HCT116 (cell line): Measurements from ENCODE around the gene PGS1. TPM values are rescaled to one million over a fixed set of nuclear protein-coding genes. Genes with fewer than 3 reads are reported as not detected.
A peak's percentile ranks its signal among the peaks of the same experiment; 100 is the strongest.

ENCODE experiments used
- ATAC-seq: fragments of 200-7000 bp; cut with Tn5 transposase; 2 replicates; pipeline ENCODE4 v1.9.1; 2020; ENCODE audit warnings: mild to moderate bottlenecking, moderate library complexity
- BruUV-seq: library from RNA; stranded (reverse); fragments of 400-500 nt; replicated peaks from 2 replicates; lab custom pipeline; 2021; lab: Mats Ljungman, UMichigan
- CTCF ChIA-PET: fragments of 300-600 bp; sonication (Branson Sonifier 250); formaldehyde crosslinking; loops from one replicate; lab custom pipeline; 2021; ENCODE audit warnings: antibody characterized with exemption; lab: Charles Lee
- POLR2A ChIA-PET: fragments of 300-600, 350-600 bp; sonication (Branson Sonifier 250); formaldehyde crosslinking; loops from one replicate; lab custom pipeline; 2021; ENCODE audit warnings: antibody characterized with exemption; lab: Charles Lee
- RAD21 ChIA-PET, 2 experiments: fragments of 300-600 bp; sonication (Branson Sonifier 250); formaldehyde crosslinking; loops; one replicate each; lab custom pipeline; 2023; ENCODE audit warnings: low total read pairs in 2 of 2; ENCODE audit not compliant: uncharacterized antibody in 2 of 2, unreplicated experiment in 2 of 2, low non-redundant PET in 1 of 2; lab: Charles Lee
- DNase-seq: peaks from one replicate; pipeline ENCODE4 v3.0.0-alpha.2; 2010; ENCODE audit warnings: low read depth, low spot score
- H2AFZ ChIP-seq: fragments of 200-600 bp; shearing (Covaris generic), sonication (generic); 2 replicates; pipeline ENCODE4 v1.6.1; 2017; ENCODE audit warnings: low read depth, mixed run types, mixed read lengths, antibody characterized with exemption, low read length; ENCODE audit not compliant: poor library complexity, severe bottlenecking
- H3K27ac ChIP-seq: 2 replicates; pipeline ENCODE4 v1.5.1; 2012; ENCODE audit warnings: low read depth, low read length
- H3K27me3 ChIP-seq: fragments of 200-600 bp; sonication (generic); 2 replicates; pipeline ENCODE4 v1.6.1; 2016; ENCODE audit warnings: mixed run types, low read length, mixed read lengths; ENCODE audit not compliant: insufficient read depth
- H3K36me3 ChIP-seq, 2 experiments: fragments of 200-500 bp in 1 of 2; fragments of 200-600 bp in 1 of 2; sonication (Bioruptor generic) in 1 of 2; sonication (generic) in 1 of 2; 2 replicates each; pipeline versions ENCODE4 v1.5.1 to v1.6.1; 2014 to 2016; ENCODE audit warnings: low read length in 2 of 2, inconsistent platforms in 1 of 2, mixed read lengths in 1 of 2, mixed run types in 1 of 2; ENCODE audit not compliant: insufficient read depth in 2 of 2, control insufficient read depth in 1 of 2
- H3K4me1 ChIP-seq, 2 experiments: fragments of 200-600 bp in 1 of 2; sonication (generic) in 1 of 2; 2 replicates each; pipeline versions ENCODE4 v1.5.1 to v1.6.1; 2012 to 2017; ENCODE audit warnings: low read length in 2 of 2, inconsistent platforms in 1 of 2, mild to moderate bottlenecking in 1 of 2, mixed read lengths in 1 of 2, mixed run types in 1 of 2, moderate library complexity in 1 of 2; ENCODE audit not compliant: insufficient read depth in 2 of 2, control insufficient read depth in 1 of 2
- H3K4me2 ChIP-seq: fragments of 200-600 bp; sonication (generic); 2 replicates; pipeline ENCODE4 v1.6.1; 2017; ENCODE audit warnings: mixed run types, low read length, mixed read lengths
- H3K4me3 ChIP-seq, 2 experiments: fragments of 200-600 bp in 1 of 2; sonication (generic) in 1 of 2; replicated peaks in 1 of 2; 2 replicates each; pipeline ENCODE4 v1.5.1; 2011 to 2016; ENCODE audit warnings: low read length in 2 of 2, control low read depth in 1 of 2, low read depth in 1 of 2, mild to moderate bottlenecking in 1 of 2, mixed read lengths in 1 of 2, mixed run types in 1 of 2
- H3K79me2 ChIP-seq: fragments of 200-600 bp; sonication (generic); 2 replicates; pipeline ENCODE4 v1.6.1; 2017; ENCODE audit warnings: mild to moderate bottlenecking, mixed run types, low read length, moderate library complexity, mixed read lengths; ENCODE audit not compliant: insufficient read depth
- H3K9ac ChIP-seq: fragments of 200-600 bp; sonication (generic); 2 replicates; pipeline ENCODE4 v1.6.1; 2016; ENCODE audit warnings: low read length, mixed read lengths
- H3K9me2 ChIP-seq: fragments of 200-600 bp; sonication (generic), shearing (Covaris generic); 2 replicates; pipeline ENCODE4 v1.6.1; 2017; ENCODE audit warnings: mixed run types, mild to moderate bottlenecking, moderate library complexity; ENCODE audit not compliant: insufficient read depth
- H3K9me3 ChIP-seq, 2 experiments: fragments of 200-500 bp in 1 of 2; fragments of 200-600 bp in 1 of 2; sonication (Bioruptor generic) in 1 of 2; sonication (generic) in 1 of 2; 2 replicates each; pipeline ENCODE4 v1.6.1; 2014 to 2017; ENCODE audit warnings: low read length in 2 of 2, mixed read lengths in 2 of 2, inconsistent platforms in 1 of 2, low read depth in 1 of 2, mild to moderate bottlenecking in 1 of 2, mixed run types in 1 of 2, moderate library complexity in 1 of 2; ENCODE audit not compliant: control insufficient read depth in 1 of 2, insufficient read depth in 1 of 2
- H4K20me1 ChIP-seq: fragments of 200-600 bp; sonication (generic), shearing (Covaris generic); 2 replicates; pipeline ENCODE4 v1.6.1; 2017; ENCODE audit warnings: mixed run types, mild to moderate bottlenecking, moderate library complexity; ENCODE audit not compliant: insufficient read depth
- CBX3 ChIP-seq: IDR thresholded peaks from 2 replicates; pipeline ENCODE4 v1.6.1; 2012; ENCODE audit warnings: low read depth
- EGR1 ChIP-seq: IDR thresholded peaks from 2 replicates; pipeline ENCODE4 v1.6.1; 2012; ENCODE audit warnings: low read depth
- FOSL1 ChIP-seq: IDR thresholded peaks from 2 replicates; pipeline ENCODE4 v1.6.1; 2012; ENCODE audit warnings: low read depth
- JUND ChIP-seq: IDR thresholded peaks from 2 replicates; pipeline ENCODE4 v1.6.1; 2012
- POLR2AphosphoS5 ChIP-seq: IDR thresholded peaks from 2 replicates; pipeline ENCODE4 v1.6.1; 2011; ENCODE audit warnings: mild to moderate bottlenecking, low read depth, low read length, moderate library complexity
- RAD21 ChIP-seq: IDR thresholded peaks from 2 replicates; pipeline ENCODE4 v1.6.1; 2012; ENCODE audit warnings: low read depth, mild to moderate bottlenecking
- SRF ChIP-seq: IDR thresholded peaks from 2 replicates; pipeline ENCODE4 v1.6.1; 2012; ENCODE audit warnings: low read depth
- YY1 ChIP-seq: IDR thresholded peaks from 2 replicates; pipeline ENCODE4 v1.6.1; 2011; ENCODE audit warnings: low read length, low read depth, moderate library complexity, mild to moderate bottlenecking; ENCODE audit not compliant: insufficient replicate concordance; ENCODE audit errors: extremely low read depth
- ZFX ChIP-seq: fragments of 450-650 bp; IDR thresholded peaks from 2 replicates; pipeline ENCODE4 v1.6.1; 2017
- ZNF274 ChIP-seq: fragments of 200-500 bp; sonication (Bioruptor generic); IDR thresholded peaks from 2 replicates; pipeline ENCODE4 v1.6.1; 2014; ENCODE audit warnings: mild to moderate bottlenecking, low read depth, low read length, inconsistent platforms
- intact Hi-C: fragments of 100-400 bp; cut with micrococcal nuclease; formaldehyde crosslinking; loops from 2 replicates; pipeline ENCODE4 v1.10.0; 2022
- total RNA-seq: library from RNA; stranded (reverse); gene quantifications from one replicate; pipeline ENCODE4 v1.2.1, GENCODE V29; 2021; ENCODE audit not compliant: unreplicated experiment
- TF ChIP-seq, protein P1 (sequence below), 3 experiments: fragments of 200-600 bp in 1 of 3; sonication (generic) in 1 of 3; IDR thresholded peaks in 2 of 3; conservative IDR thresholded peaks in 1 of 3; 2 replicates each; pipeline ENCODE4 v1.5.1; 2012 to 2017; ENCODE audit warnings: low read depth in 2 of 3, low read length in 2 of 3, antibody characterized with exemption in 1 of 3, borderline replicate concordance in 1 of 3, control low read depth in 1 of 3, mild to moderate bottlenecking in 1 of 3, mixed read lengths in 1 of 3, mixed run types in 1 of 3, moderate library complexity in 1 of 3; ENCODE audit not compliant: insufficient read depth in 1 of 3
- TF ChIP-seq, protein P2 (sequence below): IDR thresholded peaks from 2 replicates; pipeline ENCODE4 v1.6.1; 2011; ENCODE audit warnings: mild to moderate bottlenecking, low read length, moderate library complexity; ENCODE audit not compliant: insufficient replicate concordance; ENCODE audit errors: extremely low read depth
- TF ChIP-seq, protein P3 (sequence below): IDR thresholded peaks from 2 replicates; pipeline ENCODE4 v1.6.1; 2012; ENCODE audit warnings: low read depth

Gene PGS1
- total RNA-seq, 1 experiment from 2014 or later = 44.4 TPM

DNA sequence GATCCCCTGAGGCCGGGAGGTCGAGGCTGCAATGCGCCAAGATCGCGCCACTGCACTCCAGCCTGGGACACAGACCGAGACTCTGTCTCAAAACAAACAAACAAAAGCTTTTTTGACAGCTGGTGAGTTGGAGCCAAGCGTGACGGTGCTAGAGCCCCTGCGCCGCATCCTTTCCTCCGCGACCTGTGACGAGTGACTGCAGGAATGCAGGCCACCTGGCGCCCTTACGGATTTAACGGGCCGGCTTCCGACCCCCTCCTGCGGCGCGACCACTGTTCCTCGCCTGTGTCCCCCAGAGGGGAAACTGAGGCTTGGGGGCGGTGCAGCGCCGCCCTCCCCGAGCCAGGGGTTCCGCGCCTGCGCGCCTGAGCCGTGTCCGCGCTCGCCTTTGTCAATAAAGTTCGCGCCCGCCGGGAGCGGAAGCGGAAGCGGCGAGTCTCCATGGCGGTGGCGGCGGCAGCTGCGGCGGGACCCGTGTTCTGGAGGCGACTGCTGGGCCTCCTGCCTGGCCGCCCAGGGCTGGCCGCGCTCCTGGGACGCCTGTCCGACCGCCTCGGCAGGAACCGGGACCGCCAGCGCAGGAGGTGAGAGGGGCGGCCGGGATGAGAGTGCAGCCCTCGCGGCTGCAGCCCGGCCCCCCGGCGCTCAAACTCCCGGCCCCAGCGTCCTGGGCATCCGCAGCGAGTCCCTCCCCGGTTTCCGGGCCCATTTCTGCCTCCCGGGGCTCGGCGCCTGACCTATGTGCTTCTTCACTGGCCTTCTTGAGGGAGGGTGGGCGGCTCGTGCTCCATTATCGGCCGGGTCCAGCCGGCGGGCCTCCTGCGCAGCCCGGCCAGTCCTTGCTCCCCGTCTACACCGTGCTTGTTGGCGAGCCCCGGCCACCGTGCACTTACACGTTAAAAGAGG lies at the start of gene PGS1 (continued):
- TF ChIP-seq SRF = no peak; the same call in 1 of the 2 replicates
- TF ChIP-seq, protein P1, sequence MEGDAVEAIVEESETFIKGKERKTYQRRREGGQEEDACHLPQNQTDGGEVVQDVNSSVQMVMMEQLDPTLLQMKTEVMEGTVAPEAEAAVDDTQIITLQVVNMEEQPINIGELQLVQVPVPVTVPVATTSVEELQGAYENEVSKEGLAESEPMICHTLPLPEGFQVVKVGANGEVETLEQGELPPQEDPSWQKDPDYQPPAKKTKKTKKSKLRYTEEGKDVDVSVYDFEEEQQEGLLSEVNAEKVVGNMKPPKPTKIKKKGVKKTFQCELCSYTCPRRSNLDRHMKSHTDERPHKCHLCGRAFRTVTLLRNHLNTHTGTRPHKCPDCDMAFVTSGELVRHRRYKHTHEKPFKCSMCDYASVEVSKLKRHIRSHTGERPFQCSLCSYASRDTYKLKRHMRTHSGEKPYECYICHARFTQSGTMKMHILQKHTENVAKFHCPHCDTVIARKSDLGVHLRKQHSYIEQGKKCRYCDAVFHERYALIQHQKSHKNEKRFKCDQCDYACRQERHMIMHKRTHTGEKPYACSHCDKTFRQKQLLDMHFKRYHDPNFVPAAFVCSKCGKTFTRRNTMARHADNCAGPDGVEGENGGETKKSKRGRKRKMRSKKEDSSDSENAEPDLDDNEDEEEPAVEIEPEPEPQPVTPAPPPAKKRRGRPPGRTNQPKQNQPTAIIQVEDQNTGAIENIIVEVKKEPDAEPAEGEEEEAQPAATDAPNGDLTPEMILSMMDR (IDR thresholded peaks at IDR 0.05 in 2 of 3, conservative IDR thresholded peaks at IDR 0.05 in 1 of 3; ENCODE audit: borderline replicate concordance in 1 of 3, insufficient read depth in 1 of 3, low read depth in 2 of 3, low read length in 2 of 3) = no peak
- TF ChIP-seq EGR1 = peak; percentile 40
- peak; percentile 94 for TF ChIP-seq YY1
- TF ChIP-seq CBX3 = peak; percentile 88
- TF ChIP-seq RAD21 = no peak
- no peak for TF ChIP-seq ZNF274

DNA sequence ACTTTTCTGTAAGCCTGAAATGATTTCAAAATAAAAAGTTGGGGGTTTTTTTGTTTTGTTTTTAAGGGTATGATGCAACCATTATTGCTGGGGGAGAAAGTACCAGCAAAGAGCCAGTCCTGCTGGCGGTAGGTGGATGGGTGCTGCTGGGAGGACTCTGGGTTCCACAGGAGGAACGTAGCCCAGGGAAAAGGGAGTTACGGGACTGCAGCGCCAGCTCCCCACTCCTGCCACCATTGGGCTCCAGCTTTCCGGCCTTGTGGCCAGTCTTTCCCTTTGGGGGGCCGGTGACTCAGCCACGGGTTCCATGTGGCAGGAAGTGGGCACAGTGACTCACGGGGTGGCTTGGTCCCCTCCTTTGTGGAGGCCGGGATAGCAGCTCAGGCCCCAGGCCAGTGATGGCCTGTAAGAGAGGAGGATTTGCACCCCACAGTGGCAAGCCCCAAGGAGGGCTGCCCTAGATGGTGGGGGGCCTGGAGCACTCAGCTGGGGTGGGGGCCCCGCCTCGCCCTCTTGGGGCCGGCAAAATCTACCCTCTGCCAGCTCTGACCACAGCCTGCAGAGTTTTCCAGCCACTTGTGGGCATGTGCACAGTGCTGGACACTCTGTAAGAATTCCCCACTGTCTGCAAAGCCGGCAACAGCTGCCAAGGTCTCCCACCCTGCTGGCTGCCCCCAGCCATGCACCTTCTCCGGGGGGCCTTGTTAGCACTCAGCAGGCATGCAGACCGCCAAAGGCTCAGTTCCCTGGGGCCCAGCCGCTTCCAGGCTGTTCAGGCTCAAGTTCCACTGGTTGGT lies 49.0 kb upstream of the PGS1 start:
- Histone ChIP-seq H3K27ac (peak overlapping the region; percentile 85), H2AFZ (no peak overlapping the region), H3K79me2 (no peaks in the 10 kb centered on the region), H3K9me2 (no peaks in the 10 kb centered on the region), H3K9me3 (no peaks in the 10 kb centered on the region), H3K4me3 (peak overlapping the region; percentile 11 to 15; a peak in 3 of 4 replicates), H3K4me1 (peaks cover 63 to 86% of the 10 kb centered on the region in 2 experiments), H3K9ac (peak overlapping the region; percentile 53), H3K27me3 (no peaks in the 10 kb centered on the region), H4K20me1 (no peaks in the 10 kb centered on the region), H3K4me2 (peak overlapping the region; percentile 70), H3K36me3 (no peaks in the 10 kb centered on the region)
- no TSS peak for BruUV-seq
- intact Hi-C loops = no loop called here
- ATAC-seq = peak; percentile 72
- CTCF ChIA-PET = interaction anchor here (0.5 to 1.7 kb wide), 7 partner anchors 12 to 123 kb away, joined by 3 to 7 read pairs (median 4); no protein-coding TSS in a partner anchor
- RAD21 ChIA-PET = interaction anchor here in 1 of 2 experiments (0.7 to 1.3 kb wide), 4 partner anchors 9 to 78 kb away, joined by 3 to 5 read pairs (median 4); no protein-coding TSS in a partner anchor
- DNase-seq = peak; percentile 76
- POLR2A ChIA-PET = interaction anchor here (0.8 to 2.2 kb wide), 7 partner anchors 8 to 31 kb away, joined by 3 to 19 read pairs (median 4); partner anchors contain the start of gene SOCS3
- TF ChIP-seq ZNF274 (no peak), CBX3 (peak; percentile 65; the same call in 1 of the 2 replicates), POLR2AphosphoS5 (peak; percentile 81), ZFX (peak; percentile 51; the same call in 1 of the 2 replicates), SRF (no peak), JUND (peak; percentile 99), FOSL1 (peak; percentile 99)
- TF ChIP-seq, protein P2, sequence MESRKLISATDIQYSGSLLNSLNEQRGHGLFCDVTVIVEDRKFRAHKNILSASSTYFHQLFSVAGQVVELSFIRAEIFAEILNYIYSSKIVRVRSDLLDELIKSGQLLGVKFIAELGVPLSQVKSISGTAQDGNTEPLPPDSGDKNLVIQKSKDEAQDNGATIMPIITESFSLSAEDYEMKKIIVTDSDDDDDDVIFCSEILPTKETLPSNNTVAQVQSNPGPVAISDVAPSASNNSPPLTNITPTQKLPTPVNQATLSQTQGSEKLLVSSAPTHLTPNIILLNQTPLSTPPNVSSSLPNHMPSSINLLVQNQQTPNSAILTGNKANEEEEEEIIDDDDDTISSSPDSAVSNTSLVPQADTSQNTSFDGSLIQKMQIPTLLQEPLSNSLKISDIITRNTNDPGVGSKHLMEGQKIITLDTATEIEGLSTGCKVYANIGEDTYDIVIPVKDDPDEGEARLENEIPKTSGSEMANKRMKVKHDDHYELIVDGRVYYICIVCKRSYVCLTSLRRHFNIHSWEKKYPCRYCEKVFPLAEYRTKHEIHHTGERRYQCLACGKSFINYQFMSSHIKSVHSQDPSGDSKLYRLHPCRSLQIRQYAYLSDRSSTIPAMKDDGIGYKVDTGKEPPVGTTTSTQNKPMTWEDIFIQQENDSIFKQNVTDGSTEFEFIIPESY = peak; percentile 52
- TF ChIP-seq, protein P3, sequence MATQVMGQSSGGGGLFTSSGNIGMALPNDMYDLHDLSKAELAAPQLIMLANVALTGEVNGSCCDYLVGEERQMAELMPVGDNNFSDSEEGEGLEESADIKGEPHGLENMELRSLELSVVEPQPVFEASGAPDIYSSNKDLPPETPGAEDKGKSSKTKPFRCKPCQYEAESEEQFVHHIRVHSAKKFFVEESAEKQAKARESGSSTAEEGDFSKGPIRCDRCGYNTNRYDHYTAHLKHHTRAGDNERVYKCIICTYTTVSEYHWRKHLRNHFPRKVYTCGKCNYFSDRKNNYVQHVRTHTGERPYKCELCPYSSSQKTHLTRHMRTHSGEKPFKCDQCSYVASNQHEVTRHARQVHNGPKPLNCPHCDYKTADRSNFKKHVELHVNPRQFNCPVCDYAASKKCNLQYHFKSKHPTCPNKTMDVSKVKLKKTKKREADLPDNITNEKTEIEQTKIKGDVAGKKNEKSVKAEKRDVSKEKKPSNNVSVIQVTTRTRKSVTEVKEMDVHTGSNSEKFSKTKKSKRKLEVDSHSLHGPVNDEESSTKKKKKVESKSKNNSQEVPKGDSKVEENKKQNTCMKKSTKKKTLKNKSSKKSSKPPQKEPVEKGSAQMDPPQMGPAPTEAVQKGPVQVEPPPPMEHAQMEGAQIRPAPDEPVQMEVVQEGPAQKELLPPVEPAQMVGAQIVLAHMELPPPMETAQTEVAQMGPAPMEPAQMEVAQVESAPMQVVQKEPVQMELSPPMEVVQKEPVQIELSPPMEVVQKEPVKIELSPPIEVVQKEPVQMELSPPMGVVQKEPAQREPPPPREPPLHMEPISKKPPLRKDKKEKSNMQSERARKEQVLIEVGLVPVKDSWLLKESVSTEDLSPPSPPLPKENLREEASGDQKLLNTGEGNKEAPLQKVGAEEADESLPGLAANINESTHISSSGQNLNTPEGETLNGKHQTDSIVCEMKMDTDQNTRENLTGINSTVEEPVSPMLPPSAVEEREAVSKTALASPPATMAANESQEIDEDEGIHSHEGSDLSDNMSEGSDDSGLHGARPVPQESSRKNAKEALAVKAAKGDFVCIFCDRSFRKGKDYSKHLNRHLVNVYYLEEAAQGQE = no peak
